Stomach (tissue), 9 donors: ENCODE data around the gene THOC6. TPM values are rescaled to one million over a fixed set of nuclear protein-coding genes. Genes with fewer than 3 reads are reported as not detected.
A peak's percentile ranks its signal among the peaks of the same experiment; 100 is the strongest.

ENCODE experiments used
- DNase-seq, 2 donors: peaks; one replicate each; pipeline versions ENCODE4 v3.0.0 to v3.0.0-alpha.2; 2013 to 2019
- H3K27ac ChIP-seq, 5 donors: fragments of 200-600 bp in 4 of 5; sonication (generic) in 4 of 5; one replicate each; pipeline ENCODE4 v1.5.1; 2013 to 2019; ENCODE audit warnings: mild to moderate bottlenecking in 1 of 5, moderate library complexity in 1 of 5
- H3K27me3 ChIP-seq, 3 donors: fragments of 200-600 bp; sonication (generic); one replicate each; pipeline ENCODE4 v1.5.1; 2017 to 2019; ENCODE audit warnings: mixed run types in 1 of 3
- H3K36me3 ChIP-seq, 4 donors: fragments of 200-600 bp; sonication (generic); 1 replicate in 3 of 4; 2 replicates in 1 of 4; pipeline ENCODE4 v1.5.1; 2016 to 2019
- H3K4me1 ChIP-seq, 4 donors: fragments of 200-600 bp; sonication (generic); one replicate each; pipeline ENCODE4 v1.5.1; 2016 to 2019
- H3K4me3 ChIP-seq, 4 donors: fragments of 200-600 bp; sonication (generic) in 3 of 4; one replicate each; pipeline ENCODE4 v1.5.1; 2016 to 2019; ENCODE audit warnings: mild to moderate bottlenecking in 1 of 4
- H3K9me3 ChIP-seq, 4 donors: fragments of 200-600 bp; sonication (generic); one replicate each; pipeline ENCODE4 v1.5.1; 2016 to 2019
- CTCF ChIP-seq, 7 experiments: fragments of 450-650 bp in 4 of 7; fragments of 200-600 bp in 3 of 7; sonication (generic) in 3 of 7; IDR thresholded peaks; one replicate each; pipeline ENCODE4 v1.5.1; 2016 to 2019; ENCODE audit warnings: antibody characterized with exemption in 7 of 7, control low read depth in 2 of 7, mild to moderate bottlenecking in 1 of 7
- EP300 ChIP-seq: sonication (generic); formaldehyde crosslinking; IDR thresholded peaks from one replicate; pipeline ENCODE4 v1.6.1; 2017; ENCODE audit warnings: antibody characterized with exemption
- POLR2A ChIP-seq, 4 donors: fragments of 450-650 bp; IDR thresholded peaks; one replicate each; pipeline ENCODE4 v1.6.1; 2016; ENCODE audit warnings: antibody characterized with exemption in 4 of 4, control low read depth in 2 of 4, mild to moderate bottlenecking in 1 of 4, moderate library complexity in 1 of 4
- POLR2AphosphoS5 ChIP-seq, 3 donors: sonication (generic); formaldehyde crosslinking; IDR thresholded peaks; one replicate each; pipeline ENCODE4 v1.6.1; 2016; ENCODE audit warnings: antibody characterized with exemption in 3 of 3
- WGBS, 5 donors: extraction: QIAGEN DNeasy Blood & Tissue Kit in 3 of 5; methylation state at CpG; one replicate each; pipeline versions ENCODE4 v1.1.5 to v1.1.7; 2013 to 2018; 5-methylcytosine and 5-hydroxymethylcytosine counted together
- intact Hi-C: fragments of 100-400 bp; cut with DNase I; formaldehyde crosslinking; loops from one replicate; pipeline ENCODE4 v1.15.1; 2023; ENCODE audit warnings: low total_unique reads
- polyA plus RNA-seq, 3 donors: library from polyadenylated mRNA; stranded (reverse); fragments of 200-250 nt; gene quantifications; one replicate each; pipeline ENCODE4 v1.2.3, GENCODE V29; 2013
- total RNA-seq, 5 donors: library from RNA; depleted of rRNA; stranded (reverse); fragments of >200 nt; gene quantifications; one replicate each; pipeline versions ENCODE4 v1.1.0 to v1.2.3, GENCODE V29; 2014 to 2016
- donor health status: healthy with polysubstance abuse.
- donor health status: Bipolar disorder and iron deficiency.
- donor health status: healthy.

The THOC6 gene
- total and polyA plus RNA-seq, 8 donors = 10.5 to 97.9 (median 22.3) TPM; not detected in 1

GRCh38 chr16:3026609-3027488 lies 3.0 kb downstream of the THOC6 start:
- Histone ChIP-seq H3K4me1 (peaks cover 35 to 71% (median 64%) of the 10 kb centered on the region in 4 donors), H3K27me3 (peaks cover 3 to 36% (median 20%) of the 10 kb centered on the region in 3 donors), H3K36me3 (peaks cover 14 to 41% (median 23%) of the 10 kb centered on the region in 4 donors), H3K27ac (no peak overlapping the region), H3K4me3 (no peak overlapping the region), H3K9me3 (no peaks in the 10 kb centered on the region)
- no peak for TF ChIP-seq CTCF (IDR thresholded peaks at IDR 0.05)
- TF ChIP-seq EP300 = no peak
- TF ChIP-seq POLR2AphosphoS5 (IDR thresholded peaks at IDR 0.05) = no peak
- TF ChIP-seq POLR2A (IDR thresholded peaks at IDR 0.05) = no peak
- intact Hi-C loops = no loop called here
- 88 to 94% (median 91%) methylated on average over 14 to 24 of the region's 24 CpGs for WGBS, 5 donors
- DNase-seq = no peak

- peaks cover 3 to 42% (median 22%) of the 10 kb centered on the region in 3 donors for H3K27me3 ChIP-seq
- no peaks in the 10 kb centered on the region for H3K9me3 ChIP-seq
- WGBS, 5 donors = 82 to 93% (median 91%) methylated on average over 8 of the region's 8 CpGs
- H3K27ac ChIP-seq = no peak overlapping the region
- H3K36me3 ChIP-seq = peaks cover 14 to 41% (median 23%) of the 10 kb centered on the region in 4 donors
- no peak for DNase-seq
- H3K4me3 ChIP-seq = no peak overlapping the region
- intact Hi-C loops = no loop called here
- no peak for TF ChIP-seq POLR2AphosphoS5 (IDR thresholded peaks at IDR 0.05)
- H3K4me1 ChIP-seq = peaks cover 29 to 65% (median 60%) of the 10 kb centered on the region in 4 donors
Measured at GRCh38 chr16:3027489-3027795, 3.6 kb downstream of the THOC6 start.

- Histone ChIP-seq H3K36me3 (peaks cover 14 to 41% (median 23%) of the 10 kb centered on the region in 4 donors), H3K27me3 (peaks cover 3 to 49% (median 27%) of the 10 kb centered on the region in 3 donors), H3K27ac (peak overlapping the region in 2 of 5 donors; percentile 17 to 34), H3K4me1 (peaks cover 22 to 58% (median 53%) of the 10 kb centered on the region in 4 donors), H3K9me3 (no peaks in the 10 kb centered on the region), H3K4me3 (peak overlapping the region in 3 of 4 donors; percentile 2 to 21 (median 16))
- intact Hi-C loops = no loop called here
- peak in 1 of 3 donors; percentile 84 for TF ChIP-seq POLR2AphosphoS5 (IDR thresholded peaks at IDR 0.05)
- TF ChIP-seq POLR2A (IDR thresholded peaks at IDR 0.05) = no peak
- TF ChIP-seq EP300 = no peak
- peak in 5 of 7 experiments; percentile 59 to 85 (median 83) for TF ChIP-seq CTCF (IDR thresholded peaks at IDR 0.05)
- WGBS, 5 donors = 6 to 15% (median 9%) methylated on average over 28 to 58 of the region's 58 CpGs
- peak; percentile 94 to 96 for DNase-seq
Measured at GRCh38 chr16:3027983-3028715, 4.3 kb downstream of the THOC6 start.

GRCh38 chr16:3028716-3029319 lies 5.0 kb downstream of the THOC6 start:
- Histone ChIP-seq H3K27ac (no peak overlapping the region), H3K27me3 (peaks cover 3 to 56% (median 29%) of the 10 kb centered on the region in 3 donors), H3K4me1 (peaks cover 16 to 51% (median 47%) of the 10 kb centered on the region in 4 donors), H3K4me3 (peak overlapping the region in 3 of 4 donors; percentile 2 to 21 (median 16)), H3K9me3 (no peaks in the 10 kb centered on the region), H3K36me3 (peaks cover 14 to 41% (median 23%) of the 10 kb centered on the region in 4 donors)
- 39 to 55% (median 50%) methylated on average over 12 to 15 of the region's 15 CpGs for WGBS, 5 donors
- no peak for DNase-seq
- intact Hi-C loops = no loop called here
- TF ChIP-seq POLR2A (IDR thresholded peaks at IDR 0.05) (no peak), POLR2AphosphoS5 (IDR thresholded peaks at IDR 0.05) (no peak), CTCF (IDR thresholded peaks at IDR 0.05) (no peak), EP300 (no peak)
